Measurements from ENCODE around the gene ZNF615.
"Not testable (repeated sequence)": the region's sequence is repeated elsewhere in the genome, so short reads cannot be mapped to it uniquely, and the experiment has no call there.

Gene ZNF615

DNA sequence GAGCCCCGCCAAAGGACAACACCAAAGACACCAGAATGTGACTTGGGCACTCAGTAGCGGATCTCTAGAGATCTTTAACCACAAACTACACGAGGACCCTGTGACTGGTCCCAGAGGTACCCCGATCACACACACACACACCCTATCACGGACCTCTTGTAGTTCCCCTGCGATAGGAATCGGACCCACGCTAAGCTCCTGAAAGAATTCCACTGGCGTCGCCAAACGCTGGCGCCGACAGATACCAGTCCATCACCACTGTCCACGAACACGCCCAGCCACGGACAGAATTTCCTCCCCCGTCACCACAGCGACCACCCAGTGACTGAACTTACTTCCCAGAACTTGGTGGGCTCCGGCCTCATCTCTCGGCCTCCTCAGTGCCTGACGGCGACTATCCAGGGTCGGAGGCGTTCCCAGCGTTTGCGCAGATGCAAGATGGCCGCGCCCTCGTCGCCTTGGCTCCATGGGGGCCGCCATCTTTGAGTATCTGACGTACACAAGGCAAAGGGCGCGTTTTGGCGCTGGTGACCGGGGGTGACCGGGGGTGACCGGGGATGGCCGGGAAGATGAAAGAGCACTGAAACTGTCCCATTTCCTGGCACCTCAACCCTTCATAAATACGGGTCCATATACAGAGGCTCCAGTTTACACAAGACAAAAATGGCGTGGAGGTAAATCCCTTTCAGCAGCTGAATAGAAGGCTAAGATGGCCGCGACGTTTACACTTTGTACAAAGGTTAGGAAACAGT is at the start of gene ZNF615:
ZNF615 (minus strand) TSS at position 406 of the 752 bp plus-strand sequence. CDS start 4,500 bp downstream, outside the sequence.
- peak; percentile 23 for DNase-seq

DNA sequence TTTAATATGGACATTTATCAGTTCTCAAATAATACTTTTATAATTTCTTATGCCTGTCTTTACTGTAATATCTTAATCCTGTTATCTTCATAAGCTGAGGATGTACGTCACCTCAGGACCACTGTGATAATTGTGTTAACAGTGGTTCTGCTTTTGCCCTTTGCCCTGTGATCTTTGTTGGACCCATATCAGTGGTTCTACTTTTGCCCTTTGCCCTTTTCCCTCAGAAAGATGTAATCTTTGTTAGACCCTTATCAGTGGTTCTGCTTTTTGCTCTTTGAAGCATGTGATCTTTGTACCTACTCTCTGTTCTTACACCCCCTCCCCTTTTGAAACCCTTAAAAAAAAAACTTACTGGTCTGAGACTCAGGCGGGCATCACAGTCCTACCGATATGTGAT is 48.5 kb upstream of the ZNF615 start:
- DNase-seq, result not testable (repeated sequence)

DNA sequence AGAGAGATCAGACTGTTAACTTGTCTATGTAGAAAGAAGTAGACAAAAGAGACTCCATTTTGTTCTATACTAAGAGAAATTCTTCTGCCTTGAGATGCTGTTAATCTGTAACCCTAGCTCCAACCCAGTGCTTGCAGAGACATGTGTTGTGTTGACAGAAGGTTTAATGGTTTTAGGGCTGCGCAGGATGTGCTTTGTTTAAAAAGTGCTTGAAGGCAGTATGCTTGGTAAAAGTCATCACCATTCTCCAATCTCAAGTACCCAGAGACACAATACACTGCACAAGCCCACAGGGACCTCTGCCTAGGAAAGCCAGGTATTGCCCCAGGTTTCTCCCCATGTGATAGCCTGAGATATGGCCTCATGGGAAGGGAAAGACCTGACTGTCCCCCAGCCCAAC is 43.7 kb upstream of the ZNF615 start:
- not testable (repeated sequence) for DNase-seq

DNA sequence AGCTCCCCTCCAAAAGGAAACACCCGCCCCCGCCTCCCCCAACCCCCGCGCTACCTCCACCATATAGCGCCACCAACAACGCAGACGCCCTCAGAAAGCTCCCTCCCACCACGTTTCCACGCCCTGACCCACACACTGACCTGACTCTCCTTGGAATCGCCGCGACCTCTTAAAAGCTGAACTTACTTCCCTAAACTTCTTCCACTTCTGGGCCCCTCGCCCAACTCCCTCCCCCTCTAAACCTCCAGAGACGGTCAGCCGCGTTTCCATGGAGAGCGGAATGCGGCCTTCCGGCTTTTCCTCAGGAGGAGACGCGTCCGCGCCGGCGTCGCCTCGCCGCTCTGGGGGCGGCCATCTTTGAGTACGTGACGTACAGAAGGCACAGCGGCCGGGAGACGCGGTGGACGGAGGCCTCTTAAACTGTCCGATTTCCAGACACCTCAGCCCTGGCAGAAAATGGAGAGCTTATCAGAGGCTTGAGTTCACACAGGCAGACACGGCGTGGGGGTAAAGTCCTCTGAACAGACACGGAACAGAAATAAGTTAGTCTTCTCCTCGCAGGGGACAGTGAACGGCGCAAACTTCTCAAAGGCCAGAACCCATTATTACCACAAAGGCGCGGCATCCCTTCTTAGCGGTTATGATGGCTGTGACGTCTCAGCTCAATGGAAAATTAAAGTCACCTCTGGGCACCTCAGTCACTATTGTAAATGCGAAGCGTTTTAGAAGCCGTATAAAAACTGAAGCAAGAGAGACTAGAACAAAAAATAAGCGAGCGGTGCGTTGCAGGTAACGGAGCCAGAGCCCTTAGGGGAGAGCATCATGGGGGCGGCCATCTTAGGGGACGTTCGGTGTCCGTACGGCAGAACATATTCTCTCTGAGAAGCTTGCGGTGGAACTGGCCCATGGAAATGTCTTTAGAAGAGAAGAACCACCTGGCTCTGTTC is 40.8 kb upstream of the ZNF615 start, which contains the start of gene ZNF432:
ZNF432 (minus strand) TSS at position 284 of the 947 bp plus-strand sequence. CDS start 1,970 bp downstream, outside the sequence.
- DNase-seq, result peak; percentile 14

DNA sequence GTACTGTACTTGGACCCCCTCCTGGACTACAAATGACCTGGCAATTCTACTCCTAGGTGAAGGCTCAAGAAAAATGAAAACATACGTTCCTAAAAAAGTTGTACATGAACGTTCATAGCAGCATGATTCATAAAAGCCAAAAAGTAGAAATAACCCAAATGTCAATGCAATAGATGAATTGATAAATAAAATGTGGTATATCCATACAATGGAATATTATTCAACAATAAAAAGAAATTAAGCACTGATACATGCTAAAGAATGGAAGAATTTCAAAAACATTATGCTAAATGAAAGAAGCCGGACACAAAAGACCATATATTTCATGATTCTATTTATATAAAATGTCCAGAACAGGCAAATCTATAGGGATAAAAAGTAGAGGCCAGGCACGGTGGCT is 31.2 kb upstream of the ZNF615 start:
- DNase-seq, result no peak

DNA sequence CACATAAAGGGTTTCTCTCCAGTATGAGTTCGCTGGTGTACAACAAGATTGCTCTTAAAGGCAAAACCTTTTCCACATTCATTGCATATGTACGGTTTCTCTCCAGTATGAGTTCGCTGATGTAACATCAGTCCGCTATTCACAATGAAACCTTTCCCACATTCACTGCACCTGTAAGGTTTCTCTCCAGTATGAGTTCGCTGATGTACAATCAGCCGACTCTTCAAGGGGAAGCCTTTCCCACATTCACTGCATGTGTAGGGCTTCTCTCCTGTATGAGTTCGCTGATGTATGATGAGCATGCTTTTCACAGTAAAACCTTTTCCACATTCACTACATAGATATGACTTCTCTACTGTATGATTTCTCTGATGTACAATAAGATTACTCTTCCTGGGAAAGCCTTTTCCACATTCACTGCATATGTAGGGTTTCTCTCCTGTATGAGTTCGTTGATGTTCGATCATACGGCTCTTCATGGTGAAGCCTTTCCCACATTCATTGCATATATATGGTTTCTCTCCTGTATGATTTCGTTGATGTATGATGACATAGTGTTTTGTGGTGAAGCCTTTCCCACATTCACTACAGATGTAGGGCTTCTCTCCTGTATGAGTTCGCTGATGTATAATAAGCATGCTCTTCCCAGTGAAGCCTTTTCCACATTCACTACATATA is 26.2 kb upstream of the ZNF615 start:
- no peak for DNase-seq

DNA sequence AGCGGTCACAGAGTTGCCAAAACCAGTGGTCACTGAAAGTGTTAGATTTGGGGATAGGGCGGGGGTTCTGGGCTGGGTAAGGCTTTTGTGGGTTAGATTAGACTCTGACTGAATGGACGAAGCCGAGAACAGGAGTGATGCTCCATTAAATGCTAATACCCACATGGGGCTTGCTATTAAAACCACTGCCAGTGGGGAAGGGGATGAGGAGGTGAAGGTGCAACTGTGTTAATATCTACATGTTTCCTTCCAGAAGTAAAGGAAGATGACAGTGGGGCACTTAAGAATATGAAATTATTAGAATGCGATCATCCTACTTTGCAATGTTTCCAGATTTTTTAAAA is 20.7 kb upstream of the ZNF615 start:
- DNase-seq, result no peak

DNA sequence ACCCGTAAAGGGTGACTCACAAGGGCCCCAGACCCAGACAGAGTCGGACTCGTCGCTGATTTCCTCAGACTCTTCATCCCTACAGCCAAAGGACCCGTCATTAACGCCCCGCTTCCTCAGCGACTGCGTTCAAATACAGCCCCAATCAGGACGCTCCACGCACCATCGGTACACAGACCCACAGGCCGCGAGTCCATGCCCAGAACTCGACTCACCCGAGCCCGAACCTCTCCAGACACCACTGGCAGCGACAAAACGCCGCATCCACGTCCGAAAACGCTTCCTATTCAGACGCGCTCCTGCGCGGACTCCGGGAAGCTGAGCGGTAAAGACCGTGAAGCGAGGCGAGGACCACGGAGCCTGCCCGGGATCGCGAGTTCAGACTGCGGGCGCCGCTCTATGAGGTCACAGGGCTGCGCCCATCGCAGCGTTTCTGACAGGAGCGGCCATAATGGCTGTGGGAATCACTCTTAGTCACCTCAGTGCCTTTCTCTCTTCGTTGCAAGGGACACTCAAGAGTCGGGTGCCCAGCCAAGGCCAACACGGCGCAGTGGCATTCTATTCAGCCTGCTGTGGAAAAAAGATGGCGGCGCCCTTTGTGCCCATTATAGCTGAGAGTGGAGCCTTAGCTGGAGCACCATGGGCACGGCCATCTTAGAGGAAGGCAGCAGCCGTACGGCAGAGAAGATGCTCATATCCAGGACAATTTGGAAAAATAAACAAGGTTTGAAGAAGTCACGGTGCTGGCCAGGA is 20.2 kb upstream of the ZNF615 start, which contains the start of gene ZNF614:
ZNF614 (minus strand) TSS at position 353 of the 753 bp plus-strand sequence. CDS start 2,634 bp downstream, outside the sequence.
- DNase-seq, result peak; percentile 23

DNA sequence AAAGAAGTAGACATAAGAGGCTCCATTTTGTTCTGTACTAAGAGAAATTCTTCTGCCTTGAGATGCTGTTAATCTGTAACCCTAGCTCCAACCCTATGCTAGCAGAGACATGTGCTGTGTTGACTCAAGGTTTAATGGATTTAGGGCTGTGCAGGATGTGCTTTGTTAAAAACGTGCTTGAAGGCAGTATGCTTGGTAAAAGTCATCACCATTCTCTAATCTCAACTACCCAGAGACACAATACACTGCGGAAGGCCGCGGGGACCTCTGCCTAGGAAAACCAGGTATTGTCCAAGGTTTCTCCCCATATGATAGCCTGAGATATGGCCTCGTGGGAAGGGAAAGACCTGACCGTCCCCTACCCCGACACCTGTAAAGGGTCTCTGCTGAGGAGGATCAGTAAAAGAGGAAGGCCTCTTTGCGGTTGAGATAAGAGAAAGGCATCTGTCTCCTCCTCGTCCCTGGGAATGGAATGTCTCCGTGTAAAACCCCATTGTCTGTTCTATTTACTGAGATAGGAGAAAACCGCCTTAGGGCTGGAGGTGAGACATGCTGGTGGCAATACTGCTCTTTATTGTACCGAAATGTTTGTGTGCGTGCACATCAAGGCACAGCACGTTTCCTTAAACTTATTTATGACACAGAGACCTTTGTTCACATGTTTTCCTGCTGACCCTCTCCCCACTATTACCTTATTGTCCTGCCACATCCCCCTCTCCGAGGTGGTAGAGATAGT is 18.4 kb upstream of the ZNF615 start:
- not testable (repeated sequence) for DNase-seq

DNA sequence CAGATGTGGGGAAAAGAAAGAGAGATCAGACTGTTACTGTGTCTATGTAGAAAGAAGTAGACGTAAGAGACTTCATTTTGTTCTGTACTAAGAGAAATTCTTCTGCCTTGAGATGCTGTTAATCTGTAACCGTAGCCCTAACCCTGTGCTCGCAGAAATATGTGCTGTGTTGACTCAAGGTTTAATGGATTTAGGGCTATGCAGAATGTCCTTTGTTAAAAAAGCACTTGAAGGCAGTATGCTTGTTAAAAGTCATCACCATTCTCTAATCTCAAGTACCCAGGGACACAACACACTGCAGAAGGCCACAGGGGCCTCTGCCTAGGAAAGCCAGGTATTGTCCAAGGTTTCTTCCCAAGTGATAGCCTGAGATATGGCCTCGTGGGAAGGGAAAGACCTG is 16.5 kb upstream of the ZNF615 start:
- not testable (repeated sequence) for DNase-seq

DNA sequence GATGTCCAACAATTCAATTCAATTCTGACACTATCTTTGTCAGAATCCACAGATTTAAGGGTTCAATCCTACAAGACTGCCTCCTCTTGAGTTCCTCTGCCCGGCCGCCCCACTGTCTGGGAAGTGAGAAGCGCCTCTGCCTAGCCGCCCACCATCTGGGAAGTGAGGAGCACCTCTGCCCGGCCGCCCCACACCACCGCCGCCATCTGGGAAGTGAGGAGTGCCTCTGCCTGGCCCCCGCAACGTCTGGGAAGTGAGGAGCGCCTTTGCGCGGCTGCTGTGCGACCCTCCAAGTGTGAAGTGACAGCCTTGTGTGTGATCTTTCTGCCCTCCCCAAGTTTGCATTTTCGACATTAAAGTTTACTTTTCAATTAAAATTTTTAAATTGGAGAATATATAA is 14.2 kb upstream of the ZNF615 start:
- no peak for DNase-seq

DNA sequence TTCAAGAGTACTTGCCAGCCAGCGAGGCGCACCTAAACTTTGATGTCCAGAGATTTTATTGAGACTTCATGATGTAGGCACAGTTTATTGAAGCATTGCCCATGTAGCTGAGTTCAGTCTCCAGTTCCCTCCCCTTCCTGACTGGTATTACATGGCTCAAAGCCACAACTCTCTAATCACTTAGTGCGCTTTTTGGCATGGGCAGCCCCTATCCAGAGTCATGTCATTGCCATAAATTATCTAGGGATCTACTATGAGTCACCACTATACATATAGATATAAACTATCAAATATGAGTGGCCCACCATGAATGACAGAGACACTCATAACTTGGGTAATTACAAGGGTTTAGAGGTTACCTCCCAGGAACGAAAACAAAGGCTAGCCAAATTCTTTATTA is 12.5 kb upstream of the ZNF615 start:
- DNase-seq, result no peak

DNA sequence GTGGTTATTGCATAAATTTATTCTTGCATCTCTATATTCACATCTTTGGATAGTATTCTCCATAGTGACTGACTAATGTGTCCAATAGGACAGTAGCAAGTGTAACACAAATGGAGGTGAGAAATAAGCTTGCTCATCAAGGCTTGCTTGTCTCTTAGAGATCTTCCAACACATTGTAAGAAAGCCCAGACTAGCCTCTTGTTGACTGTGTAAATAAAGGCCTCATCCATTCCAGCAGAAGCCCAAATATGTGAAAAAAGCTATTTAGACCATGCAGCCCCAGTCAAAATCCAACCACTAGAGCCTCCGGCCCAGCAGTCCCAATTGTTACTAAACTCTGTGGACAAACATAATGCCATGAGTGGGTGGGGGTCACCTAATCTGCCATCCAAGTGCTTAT is 2.7 kb upstream of the ZNF615 start:
- DNase-seq, result no peak

DNA sequence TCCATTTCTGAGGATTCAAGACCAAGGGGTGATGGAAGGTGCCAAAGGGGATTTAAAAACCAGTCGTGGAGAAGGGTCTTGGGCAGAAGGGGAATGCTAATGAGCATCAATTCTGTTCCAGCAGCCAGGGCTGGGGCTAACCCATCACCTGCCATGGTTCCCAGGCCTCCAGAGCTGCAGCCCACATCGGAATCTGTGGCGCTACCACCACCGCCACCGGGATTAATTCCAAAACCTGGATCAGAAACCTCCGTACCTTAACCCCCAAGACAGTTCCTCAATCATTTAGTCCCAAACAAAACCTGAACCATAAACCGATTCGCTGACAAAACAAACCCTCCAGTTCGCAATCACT is 583 bp downstream of the ZNF615 start:
- no peak for DNase-seq

DNA sequence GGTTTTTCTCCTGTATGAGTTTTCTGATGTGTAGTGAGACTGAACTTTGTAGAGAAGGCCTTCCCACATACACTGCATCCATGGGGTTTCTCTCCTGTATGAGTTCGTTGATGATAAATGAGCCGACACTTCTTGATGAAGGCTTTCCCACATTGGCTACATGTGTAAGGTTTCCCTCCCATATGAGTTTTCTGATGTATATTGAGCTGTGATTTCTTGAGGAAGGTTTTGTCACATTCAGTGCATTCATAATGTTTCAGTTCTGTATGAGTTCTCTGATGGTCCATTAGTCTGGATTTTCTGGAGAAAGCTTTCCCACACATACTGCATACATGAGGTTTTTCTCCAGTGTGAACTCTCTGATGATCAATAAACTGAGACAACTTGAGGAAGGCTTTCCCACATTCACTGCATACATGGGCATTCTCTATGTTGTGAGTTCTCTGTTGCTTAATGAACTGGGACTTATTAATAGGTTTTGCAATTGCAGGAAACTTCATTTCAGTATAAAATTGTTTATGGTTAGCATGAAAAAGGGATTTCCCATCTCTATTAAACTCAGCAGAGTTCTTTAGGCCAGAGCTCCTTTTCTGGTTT is 13.9 kb downstream of the ZNF615 start:
- DNase-seq, result no peak

DNA sequence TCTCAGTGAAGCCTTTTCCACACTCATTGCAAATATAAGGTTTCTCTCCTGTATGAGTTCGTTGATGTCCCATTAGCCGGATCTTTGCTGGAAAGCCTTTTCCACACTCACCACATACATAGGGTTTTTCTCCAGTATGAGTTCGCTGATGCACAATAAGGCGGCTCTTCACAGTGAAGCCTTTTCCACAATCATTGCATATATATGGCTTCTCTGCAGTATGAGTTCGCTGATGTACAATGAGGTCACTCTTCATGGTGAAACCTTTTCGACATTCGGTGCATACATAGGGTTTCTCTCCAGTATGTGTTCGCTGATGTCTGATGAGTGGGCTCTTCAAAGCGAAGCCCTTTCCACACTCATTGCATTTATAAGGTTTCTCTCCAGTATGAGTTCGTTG is 14.6 kb downstream of the ZNF615 start:
- no peak for DNase-seq

DNA sequence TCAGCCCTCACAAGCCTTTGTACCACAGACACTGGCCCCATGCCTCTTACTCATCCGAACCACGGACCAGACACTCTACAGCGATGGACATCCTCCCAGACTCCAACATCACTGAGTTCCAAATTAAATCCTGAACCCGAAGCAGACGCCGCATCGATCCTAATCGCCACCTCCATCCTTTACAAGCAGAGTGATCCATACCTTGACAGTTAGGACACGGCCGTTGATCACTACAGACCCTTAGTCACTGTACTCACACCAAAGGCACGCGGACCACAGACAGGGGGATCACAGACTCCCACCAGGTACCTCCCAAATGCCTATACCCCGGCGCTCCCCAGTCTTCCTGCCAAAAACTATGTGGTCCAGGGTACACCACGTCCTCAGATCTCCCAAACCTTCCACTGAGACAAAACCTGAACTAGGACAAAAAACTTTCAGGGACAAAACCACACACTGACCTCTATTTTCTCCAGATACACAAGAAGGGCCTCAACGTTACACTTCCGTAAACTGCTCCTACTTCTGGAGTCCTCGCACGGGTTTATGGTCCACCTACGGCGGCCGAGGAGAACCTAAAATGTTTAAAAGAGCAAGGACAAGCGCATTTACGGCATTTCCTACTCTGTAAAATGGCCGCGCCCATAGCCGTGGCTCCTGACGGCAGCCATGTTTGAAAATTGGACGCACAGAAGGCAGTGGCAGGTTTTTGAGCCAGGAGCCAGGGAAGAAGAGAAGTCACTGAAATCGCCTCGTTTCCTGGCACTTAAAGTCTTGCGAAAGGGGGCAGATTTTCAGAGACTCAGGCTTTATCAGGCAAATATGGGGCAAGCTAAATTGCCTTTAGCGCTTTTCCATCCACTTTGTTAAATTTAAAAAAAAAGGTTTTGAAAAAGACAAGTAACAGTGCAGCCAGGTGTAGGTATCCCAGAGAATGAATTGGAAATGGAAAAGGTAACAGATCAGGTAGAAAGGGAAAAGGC is 21.4 kb downstream of the ZNF615 start, which contains the start of gene ZNF350:
ZNF350 (minus strand) TSS at position 532 of the 983 bp plus-strand sequence. CDS start 12,480 bp downstream, outside the sequence.
- no peak for DNase-seq

DNA sequence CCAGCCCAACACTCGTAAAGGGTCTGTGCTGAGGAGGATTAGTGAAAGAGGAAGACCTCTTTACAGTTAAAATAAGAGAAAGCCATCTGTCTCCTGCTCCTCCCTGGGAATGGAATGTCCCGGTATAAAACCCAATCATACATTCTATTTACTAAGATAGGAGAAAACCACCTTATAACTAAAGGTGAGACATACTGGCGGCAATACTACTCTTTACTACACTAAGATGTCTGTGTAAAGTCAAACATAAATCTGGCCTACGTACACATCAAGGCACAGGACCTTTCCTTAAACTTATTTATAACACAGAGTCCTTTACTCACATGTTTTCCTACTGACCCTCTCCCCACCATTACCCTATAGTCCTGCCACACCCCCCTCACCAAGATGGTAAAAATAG is 24.6 kb downstream of the ZNF615 start:
- DNase-seq, result no peak

DNA sequence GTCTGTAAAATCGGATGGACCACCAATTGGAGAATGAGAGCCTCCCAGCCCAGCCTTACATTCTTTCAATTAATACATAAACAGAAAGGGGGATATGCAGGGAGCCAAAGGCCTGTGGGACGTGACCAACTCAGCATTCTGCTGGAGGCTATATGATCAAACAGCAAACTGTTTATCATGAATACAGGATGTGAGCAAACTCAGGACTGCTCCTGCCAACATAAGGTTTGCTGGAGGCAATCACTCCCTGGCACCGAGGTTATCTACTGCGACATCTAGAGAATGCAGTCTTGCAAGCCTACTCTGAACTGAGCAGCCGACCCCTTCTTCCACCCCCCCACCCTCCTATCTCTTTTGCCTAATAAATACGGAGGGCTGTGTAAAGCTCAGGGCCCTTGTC is 27.1 kb downstream of the ZNF615 start:
- not testable (repeated sequence) for DNase-seq
